C4-2B (cell line): ENCODE measurements around the gene INTS6.

Experiments used
- H3K27ac ChIP-seq: fragments of 450-650 bp; 2 replicates; pipeline ENCODE4 v1.5.1; 2017
- ZFX ChIP-seq: fragments of 450-650 bp; IDR thresholded peaks from 2 replicates; pipeline ENCODE4 v1.6.1; 2017
- TF ChIP-seq, protein P1 (sequence below): fragments of 450-650 bp; conservative IDR thresholded peaks from 2 replicates; pipeline ENCODE4 v1.5.1; 2017; ENCODE audit warnings: mild to moderate bottlenecking

Gene INTS6

DNA sequence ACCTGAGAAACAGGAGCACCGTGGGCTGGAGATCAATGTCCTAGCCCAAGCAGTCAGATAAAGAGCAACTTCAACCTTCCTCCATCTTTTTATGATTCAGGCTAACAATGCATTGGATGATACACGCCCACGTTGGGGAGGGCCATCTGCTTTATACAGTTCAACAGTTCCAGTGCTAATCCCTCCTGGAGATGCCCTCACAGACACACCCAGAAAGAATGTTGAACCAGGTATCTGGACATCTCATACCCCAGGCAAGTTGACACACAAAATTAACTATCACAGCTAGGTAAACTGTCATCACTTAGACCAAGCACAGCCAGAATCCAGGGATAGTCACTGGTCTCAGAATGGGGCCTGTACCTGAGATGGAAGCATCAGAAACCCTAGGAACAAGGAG, 134.0 kb downstream of the INTS6 start:
- TF ChIP-seq, protein P1, sequence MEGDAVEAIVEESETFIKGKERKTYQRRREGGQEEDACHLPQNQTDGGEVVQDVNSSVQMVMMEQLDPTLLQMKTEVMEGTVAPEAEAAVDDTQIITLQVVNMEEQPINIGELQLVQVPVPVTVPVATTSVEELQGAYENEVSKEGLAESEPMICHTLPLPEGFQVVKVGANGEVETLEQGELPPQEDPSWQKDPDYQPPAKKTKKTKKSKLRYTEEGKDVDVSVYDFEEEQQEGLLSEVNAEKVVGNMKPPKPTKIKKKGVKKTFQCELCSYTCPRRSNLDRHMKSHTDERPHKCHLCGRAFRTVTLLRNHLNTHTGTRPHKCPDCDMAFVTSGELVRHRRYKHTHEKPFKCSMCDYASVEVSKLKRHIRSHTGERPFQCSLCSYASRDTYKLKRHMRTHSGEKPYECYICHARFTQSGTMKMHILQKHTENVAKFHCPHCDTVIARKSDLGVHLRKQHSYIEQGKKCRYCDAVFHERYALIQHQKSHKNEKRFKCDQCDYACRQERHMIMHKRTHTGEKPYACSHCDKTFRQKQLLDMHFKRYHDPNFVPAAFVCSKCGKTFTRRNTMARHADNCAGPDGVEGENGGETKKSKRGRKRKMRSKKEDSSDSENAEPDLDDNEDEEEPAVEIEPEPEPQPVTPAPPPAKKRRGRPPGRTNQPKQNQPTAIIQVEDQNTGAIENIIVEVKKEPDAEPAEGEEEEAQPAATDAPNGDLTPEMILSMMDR = no peak
- no peak for TF ChIP-seq ZFX
- no peak overlapping the region for H3K27ac ChIP-seq

DNA sequence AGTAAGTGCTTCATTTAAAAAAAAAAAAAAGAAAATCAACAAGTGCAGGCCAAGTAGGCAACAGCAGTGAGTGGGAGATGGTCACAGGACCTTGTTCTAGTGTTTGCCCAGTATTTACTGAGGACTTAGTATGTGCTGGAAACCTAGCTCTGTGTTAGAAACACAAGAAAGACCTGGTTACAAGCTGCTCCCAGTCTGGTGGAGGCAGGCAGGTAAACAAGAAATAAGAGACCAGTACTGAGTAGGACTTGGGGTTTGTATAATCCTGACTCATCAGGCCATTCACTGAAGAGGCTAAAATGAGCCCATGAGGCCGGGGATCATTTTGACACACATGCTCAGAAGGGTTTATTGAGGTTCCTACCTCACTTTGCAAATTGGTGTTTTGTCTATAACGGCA, 134.8 kb downstream of the INTS6 start:
- no peak overlapping the region for H3K27ac ChIP-seq

DNA sequence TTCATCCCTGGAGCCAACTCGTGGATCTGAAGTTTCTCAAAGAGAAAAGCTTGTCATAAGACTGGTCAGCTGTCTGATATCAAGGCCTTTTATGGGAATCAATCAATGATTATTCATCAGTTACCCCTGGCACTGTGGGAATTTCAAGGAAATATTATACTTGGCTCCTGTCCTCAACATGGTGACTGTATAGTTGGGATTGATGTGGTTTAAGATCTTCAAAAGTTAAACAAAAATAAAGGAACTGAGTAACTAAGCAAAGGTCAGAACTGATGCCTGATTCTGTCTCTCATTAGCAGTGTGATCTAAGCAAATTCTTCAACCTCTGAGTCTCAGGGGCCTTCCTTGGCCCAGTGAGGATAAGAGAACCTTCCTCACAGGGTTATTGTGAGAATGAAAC, 135.6 kb downstream of the INTS6 start:
- no peak for TF ChIP-seq ZFX
- TF ChIP-seq, protein P1 = no peak
- no peak overlapping the region for H3K27ac ChIP-seq

More for the DNA sequence above, 134.8 kb downstream of the INTS6 start:
- TF ChIP-seq ZFX = no peak
- TF ChIP-seq, protein P1 = no peak

DNA sequence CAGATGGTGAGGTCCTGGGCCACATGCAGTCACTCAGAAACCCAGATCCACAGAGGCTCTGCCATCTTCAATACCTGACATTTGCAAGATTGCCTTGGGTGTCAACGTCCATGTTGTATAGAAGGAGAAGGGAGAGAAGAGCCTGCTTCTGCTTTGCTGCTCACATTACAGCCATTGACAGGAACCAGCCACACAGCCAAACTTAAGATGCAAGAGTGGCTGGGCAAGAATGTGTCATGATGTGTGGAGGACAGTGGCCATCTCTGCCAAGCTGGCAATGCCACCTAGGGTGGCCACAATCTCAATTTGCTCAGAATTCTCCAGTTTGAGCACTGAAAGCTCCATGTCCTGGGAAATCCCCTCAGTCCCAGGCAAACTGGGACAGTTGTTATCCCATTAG, 139.2 kb downstream of the INTS6 start:
- H3K27ac ChIP-seq = no peak overlapping the region
- TF ChIP-seq, protein P1 = no peak
- TF ChIP-seq ZFX = no peak

DNA sequence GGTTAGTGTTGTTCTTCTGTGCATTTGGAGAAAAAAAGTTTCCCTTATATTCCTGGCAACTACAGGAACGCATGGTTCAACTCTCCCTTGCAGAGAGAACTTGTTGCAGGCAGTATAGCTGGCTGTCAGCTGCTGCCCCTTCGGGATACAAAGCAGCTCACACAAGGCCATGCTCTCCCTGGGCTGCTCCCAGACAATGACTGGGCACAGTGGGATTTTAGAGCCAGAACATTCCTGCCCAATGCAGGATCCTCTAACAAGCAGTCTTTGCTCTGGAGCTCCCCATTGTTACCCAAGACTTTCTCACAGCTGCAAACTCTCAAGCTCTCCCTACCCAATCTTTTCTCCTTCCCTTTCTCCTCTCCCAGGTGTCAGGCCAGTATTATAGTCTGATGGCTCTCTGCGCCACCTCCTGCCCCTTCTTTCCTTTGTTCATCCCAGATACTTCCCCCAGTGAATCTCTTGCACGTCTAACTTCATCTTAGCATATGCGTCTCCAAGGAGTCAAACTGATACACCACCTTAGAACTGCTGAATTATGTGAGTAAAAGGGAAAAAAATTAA, 140.8 kb downstream of the INTS6 start:
- H3K27ac ChIP-seq = no peak overlapping the region
- no peak for TF ChIP-seq ZFX
- TF ChIP-seq, protein P1 = no peak
